Astrocyte (in vitro differentiated cells and primary cell): Measurements from ENCODE around the gene REG4.

Experiments
- CTCF ChIP-seq: IDR thresholded peaks from 2 replicates; pipeline ENCODE4 v1.5.1; 2011; ENCODE audit warnings: low read depth, mild to moderate bottlenecking, inconsistent platforms, low read length, moderate library complexity; ENCODE audit not compliant: insufficient read depth
- EZH2 ChIP-seq: IDR thresholded peaks from 2 replicates; pipeline ENCODE4 v1.6.1; 2012; ENCODE audit warnings: mild to moderate bottlenecking, low read length, inconsistent platforms; ENCODE audit not compliant: insufficient read depth

- no peak for TF ChIP-seq CTCF
- TF ChIP-seq EZH2 = no peak
Measured at GRCh38 chr1:119762953-119763352, 48.3 kb downstream of the REG4 start.
